ENCODE data around the gene BLOC1S6. TPM values are rescaled to one million over a fixed set of nuclear protein-coding genes. Genes with fewer than 3 reads are reported as not detected.
A peak's percentile ranks its signal among the peaks of the same experiment; 100 is the strongest.

The BLOC1S6 gene
- total and polyA plus RNA-seq, 9 of the 15 experiments (the other 6 are each of a cell fraction or from before 2014, with no cell fraction given), result 18.2 to 72.4 (median 38.4) TPM

- TF ChIP-seq ZNF592 (IDR thresholded peaks at IDR 0.05) (peak; percentile 99), USF1 (CRISPR knock-in tag; IDR thresholded peaks at IDR 0.05) (no peak), RBM39 (optimal IDR thresholded peaks at IDR 0.05; ENCODE audit: low read depth, low read length) (no peak), CBFB (CRISPR knock-in tag; IDR thresholded peaks at IDR 0.05) (no peak), KAT7 (CRISPR knock-in tag; IDR thresholded peaks at IDR 0.05; ENCODE audit: borderline replicate concordance) (no peak), ZNF24 (IDR thresholded peaks at IDR 0.05) (no peak), HNRNPUL1 (IDR thresholded peaks at IDR 0.05; ENCODE audit: low read length) (no peak), CUX1 (CRISPR knock-in tag; IDR thresholded peaks at IDR 0.05) (peak; percentile 98), PML (IDR thresholded peaks at IDR 0.05; ENCODE audit: low read length) (no peak), FOXP1 (CRISPR knock-in tag; IDR thresholded peaks at IDR 0.05) (no peak), ZNF274 (IDR thresholded peaks at IDR 0.05; ENCODE audit: borderline replicate concordance, low read depth, low read length) (no peak), KAT2B (IDR thresholded peaks at IDR 0.05; ENCODE audit: low read depth, low read length) (no peak), COPS2 (conservative IDR thresholded peaks at IDR 0.05) (no peak), ZNF583 (CRISPR knock-in tag; IDR thresholded peaks at IDR 0.05) (peak; percentile 99), ZBTB26 (CRISPR knock-in tag; IDR thresholded peaks at IDR 0.05) (peak; percentile 98)
Observed at GRCh38 chr15:45583731-45584639, 3.2 kb upstream of the BLOC1S6 start (continued).

Measured in K562 (cell line).